C1 segment of cervical spinal cord (tissue), 14 donors: ENCODE results near the gene CNGB1.
"Not testable (repeated sequence)": the region's sequence is repeated elsewhere in the genome, so short reads cannot be mapped to it uniquely, and the experiment has no call there.

ENCODE experiments used
- DNase-seq, 14 donors: peaks; one replicate each; lab custom pipeline; 2025; lab: John Stamatoyannopoulos, UW

Gene CNGB1

DNA sequence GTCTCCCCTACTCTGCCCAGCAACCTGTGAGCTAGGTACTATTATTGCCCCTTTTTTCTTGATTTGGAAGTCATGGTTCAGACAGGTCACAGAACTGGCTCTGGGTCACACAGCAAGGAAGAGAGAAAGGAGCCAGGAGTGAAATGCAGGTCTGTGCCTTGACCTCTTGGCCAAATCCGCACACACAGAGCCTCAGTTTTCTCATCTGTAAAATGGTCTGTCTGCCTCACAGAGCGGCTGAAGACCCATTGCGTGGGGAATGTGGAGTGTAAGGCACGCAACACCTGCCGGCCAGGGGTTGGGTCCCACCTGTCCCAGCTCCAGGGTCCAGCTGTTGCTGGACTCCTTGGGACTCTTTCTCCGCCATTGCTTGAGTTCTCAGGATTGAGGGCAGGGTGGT lies 32.4 kb downstream of the CNGB1 start:
- no peak for DNase-seq

DNA sequence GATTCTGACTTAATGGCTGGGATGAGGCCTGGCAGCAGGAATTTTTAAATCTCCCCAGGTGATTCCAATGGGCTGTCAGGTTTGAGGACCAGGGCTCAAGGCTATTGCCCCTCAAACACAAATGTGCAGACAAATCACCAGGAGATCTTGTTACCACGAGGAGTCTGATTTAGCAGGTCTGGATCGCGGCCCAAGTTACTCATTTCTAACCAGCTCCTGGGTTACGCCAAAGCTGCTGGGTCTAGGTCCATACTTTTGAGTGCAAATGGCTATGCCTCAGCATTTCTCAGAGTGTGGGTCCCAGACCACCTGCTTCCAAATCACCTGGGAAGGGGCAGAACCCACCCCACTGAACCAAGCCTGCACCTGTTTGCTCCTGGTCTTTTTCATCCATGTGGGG lies 33.1 kb downstream of the CNGB1 start:
- DNase-seq: no peak

DNA sequence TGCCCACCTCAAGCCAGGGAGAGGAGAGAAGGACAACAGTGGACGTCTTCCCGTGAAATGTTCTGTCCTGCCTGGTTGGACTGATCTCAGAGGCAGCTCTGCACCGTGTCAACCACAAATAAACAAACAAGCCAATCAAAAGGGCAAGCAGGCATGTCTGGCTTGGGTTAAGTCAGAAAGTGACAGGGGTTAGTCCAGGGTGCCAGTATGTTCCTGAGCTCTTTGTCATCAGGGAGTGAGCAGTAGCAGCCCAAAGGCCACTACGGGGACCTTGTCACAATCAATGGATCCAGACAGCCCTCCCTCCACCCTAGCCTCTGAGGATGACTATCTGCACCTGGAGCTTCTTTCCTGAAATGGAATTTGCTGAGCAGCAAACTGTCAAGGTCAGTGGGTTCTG lies 35.0 kb downstream of the CNGB1 start:
- no peak for DNase-seq

DNA sequence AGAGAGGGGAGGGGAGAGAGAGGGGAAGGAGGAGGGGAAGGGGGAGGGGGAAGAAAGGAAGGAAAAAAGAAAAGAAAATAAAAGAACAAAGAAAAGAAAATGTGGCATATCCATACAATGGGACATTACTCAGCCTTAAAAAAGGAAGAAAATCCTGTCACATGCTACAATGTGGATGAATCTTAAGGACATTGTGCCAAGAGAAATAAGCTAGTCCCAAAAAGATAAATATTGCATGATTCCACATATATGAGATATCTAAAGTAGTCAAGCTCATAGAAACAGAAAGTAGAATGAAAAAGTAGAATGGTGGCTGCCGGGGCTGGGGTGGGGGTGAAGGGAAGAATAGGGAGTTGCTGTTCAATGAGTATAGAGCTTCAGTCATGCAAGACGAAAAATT lies 40.4 kb downstream of the CNGB1 start:
- DNase-seq: no peak

DNA sequence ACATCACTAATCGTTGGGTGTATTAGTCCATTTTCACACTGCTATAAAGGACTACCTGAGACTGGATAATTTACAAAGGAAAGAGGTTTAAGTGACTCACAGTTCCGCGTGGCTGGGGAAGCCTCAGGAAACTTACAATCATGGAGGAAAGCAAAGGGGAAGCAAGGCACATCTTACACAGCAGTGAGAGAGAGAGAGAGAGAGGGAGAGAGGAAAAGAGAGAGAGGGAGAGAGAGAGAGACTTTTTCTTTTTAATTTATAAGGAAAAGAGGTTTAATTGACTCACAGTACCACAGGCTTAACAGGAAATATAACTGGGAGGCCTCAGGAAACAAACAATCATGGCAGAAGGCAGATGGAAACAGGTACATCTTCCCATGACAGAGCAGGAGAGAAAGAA lies 41.7 kb downstream of the CNGB1 start:
- DNase-seq: no peak

DNA sequence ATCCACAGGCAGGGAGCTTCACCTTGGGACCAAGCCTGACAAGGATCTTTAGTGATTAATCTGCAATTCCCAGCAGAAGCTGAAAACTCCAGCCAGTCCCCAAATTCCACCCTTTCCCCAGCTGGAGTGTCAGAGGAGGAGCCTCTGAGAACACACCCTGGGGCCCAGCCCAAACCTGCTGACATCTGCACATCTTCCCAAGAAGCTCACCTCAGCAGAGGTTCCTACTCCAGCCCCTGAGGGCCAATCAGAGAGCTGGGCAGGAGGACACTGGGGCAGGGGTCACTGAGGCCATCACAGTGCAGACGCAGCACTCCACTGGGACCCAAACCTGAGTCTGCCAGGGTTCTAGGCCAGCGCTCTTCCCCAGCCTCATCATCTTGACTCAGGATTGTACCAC lies 44.9 kb downstream of the CNGB1 start:
- no peak for DNase-seq

DNA sequence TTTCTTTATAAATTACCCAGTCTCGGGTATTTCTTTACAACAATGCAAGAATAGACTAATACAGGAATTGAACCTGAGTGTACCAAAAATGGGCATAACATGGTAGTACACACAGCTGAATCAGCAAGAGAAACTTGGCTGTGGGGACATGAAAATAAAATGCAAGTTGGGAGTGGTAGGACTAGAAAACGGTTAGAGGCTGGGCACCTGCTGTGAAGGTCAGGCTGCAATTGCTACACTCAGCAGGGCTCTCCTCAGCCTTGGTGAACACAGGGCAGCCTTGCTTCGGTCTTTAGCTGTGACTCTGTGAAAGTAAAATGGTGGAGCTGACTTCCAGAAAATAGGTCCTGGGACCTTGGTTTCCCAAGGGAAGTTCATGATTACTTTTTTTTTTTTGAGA lies 45.6 kb downstream of the CNGB1 start:
- DNase-seq: no peak

DNA sequence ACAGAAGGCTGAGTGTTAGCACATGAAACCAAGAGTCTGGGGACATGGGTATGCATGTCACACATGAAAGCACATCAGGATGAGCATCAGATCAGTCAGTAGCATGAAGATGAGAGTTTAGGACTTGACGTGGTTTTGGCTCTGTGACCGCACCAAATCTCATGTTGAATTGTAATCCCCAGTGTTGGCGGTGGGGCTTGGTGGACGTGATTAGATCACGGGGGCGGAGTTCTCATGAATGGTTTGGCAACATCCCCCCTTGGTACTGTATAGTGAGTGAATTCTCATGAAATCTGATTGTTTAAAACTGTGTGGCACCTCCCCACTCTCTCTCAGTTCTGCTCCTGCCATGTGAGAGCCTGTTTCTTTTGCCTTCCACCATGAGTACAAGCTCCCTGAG lies 46.4 kb downstream of the CNGB1 start:
- no peak for DNase-seq

DNA sequence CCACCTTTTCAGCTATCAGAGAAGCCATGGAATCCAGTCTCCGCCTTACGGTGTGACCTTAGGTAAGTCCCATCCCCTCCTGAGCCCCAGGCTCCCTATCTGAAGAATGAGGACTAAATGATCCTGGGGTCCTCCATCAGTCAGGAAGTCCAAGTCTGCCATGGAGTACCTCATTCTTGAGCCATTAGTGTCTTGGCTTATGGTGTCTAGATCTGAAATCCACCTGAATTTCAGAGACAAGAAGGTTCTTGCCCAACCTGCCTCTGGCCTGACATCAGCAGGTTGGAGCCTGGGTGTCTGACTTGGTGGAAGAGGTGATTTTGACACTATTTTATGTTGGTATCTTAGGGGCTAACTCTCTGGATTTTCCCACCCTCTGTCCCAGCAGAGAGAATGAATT lies 47.1 kb downstream of the CNGB1 start:
- no peak for DNase-seq

DNA sequence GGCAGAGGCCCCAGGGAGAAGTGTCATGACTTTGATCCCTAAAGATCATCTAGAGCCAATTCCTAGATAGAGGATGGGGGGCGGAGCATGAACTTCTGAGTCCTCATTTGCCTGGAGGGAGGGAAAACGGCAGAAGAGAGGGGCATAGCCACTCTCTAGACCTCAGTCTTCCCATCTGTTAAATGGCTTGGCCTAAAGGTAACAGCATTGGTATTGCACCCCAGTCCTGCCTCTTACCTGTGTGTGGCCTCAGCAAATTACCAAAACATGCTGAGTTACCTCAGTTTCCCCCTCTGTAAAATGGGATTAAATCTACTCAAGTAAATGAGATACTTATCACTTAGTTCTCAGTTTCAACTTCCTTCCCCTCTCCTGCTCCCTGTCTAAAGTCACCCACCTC lies 47.5 kb downstream of the CNGB1 start:
- DNase-seq: no peak

DNA sequence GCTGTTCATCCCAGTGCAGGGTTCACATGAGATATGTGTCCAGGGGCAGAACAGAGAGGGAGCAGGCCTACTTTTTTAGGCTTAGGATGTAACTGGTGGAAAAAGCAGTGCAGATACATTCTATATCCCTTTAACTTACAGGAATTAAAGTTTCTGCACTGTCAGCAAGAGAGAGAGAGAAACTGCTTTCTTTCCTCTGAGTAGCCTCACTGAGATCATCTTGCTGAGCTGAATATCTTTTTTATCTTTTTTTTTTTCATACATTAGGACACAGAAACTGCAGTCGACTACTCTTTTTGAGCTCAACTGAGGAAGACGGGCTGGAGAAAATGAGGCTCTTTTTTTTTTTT lies 50.1 kb downstream of the CNGB1 start:
- DNase-seq: no peak

DNA sequence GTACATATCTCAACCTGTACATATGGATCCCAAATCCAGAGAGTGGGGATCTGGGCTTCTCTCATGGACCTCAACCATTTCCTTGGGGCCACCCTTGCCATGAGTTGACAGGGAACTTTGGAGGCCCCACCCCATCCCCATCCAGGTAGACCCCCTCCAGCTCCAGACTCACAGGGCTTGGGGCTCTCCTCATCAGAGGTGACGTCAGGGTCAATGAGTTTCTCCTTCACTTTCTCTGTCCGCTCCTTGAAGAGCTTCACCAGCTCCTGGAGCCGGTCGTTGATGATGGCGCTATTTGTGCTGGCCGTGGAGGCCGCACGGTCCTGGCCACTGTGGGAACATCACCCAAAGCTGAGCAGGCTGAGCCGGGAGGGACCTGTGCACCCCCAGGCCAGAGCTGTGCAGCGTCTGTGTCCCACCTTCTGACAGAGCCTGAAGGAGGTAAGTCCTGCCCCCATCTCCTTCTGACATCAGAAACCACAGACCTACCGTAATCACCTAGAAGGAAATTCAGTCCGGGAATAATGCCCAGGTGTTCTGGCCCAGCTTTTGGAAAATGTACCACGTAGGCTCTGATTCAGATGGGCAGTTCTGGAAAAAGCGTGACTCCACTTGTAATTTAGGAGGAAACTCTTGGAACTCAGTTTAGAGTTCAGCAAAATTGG lies 50.6 kb downstream of the CNGB1 start:
- DNase-seq: no peak

DNA sequence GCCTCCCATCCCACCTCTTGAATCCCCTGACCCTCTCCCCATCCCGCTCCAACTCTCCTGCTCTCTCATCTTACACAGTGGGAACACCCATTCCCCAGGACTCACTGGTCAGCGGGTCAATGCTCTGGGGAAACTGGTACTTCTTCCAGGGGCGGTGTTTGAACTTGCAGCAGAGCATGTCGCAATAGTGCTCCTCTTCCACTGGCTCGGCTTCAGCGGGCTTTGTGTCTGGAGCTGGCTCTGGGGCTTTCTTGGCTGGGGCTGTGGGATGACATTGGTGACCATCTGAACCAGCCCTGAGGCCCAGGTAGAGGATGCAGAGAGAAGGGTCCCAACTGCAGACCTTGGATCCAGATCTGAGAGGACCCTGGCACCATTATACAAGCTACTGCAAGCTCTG lies 51.9 kb downstream of the CNGB1 start:
- DNase-seq: no peak

DNA sequence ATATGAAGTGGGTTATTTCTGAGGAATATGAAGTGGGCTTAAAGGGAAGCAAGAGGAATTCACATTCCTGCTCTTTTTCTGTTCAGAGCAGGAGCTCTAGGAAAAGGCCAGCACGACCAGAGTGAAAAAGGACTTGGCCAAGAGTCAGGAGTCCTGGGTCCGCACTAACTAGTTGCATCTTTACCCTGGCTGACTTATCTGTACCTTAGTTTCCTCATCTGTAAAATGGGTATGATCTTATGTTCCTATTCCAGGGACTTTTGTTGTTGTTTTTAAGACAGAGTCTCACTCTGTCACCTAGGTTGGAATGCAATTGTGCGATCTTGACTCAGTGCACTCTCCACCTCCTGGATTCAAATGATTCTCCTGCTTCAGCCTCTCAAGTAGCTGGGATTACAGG lies 52.5 kb downstream of the CNGB1 start:
- DNase-seq: no peak

DNA sequence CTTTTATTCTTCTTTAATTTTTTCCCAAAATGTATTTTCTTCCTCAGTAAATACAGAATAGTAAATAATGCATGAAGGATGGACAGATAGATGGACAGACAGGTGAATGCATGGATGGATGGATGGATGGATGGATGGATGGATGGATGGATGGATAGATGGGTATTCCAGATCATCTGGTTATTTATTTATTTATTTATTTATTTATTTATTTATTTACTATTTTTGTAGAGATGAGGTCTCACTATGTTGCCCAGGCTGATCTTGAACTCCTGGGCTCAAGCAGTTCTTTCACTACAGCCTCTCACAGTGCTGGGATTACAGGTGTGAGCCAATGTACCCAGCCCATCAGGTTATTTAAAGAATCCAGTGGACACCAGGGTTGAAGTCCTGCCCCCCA lies 53.0 kb downstream of the CNGB1 start:
- not testable (repeated sequence) for DNase-seq

DNA sequence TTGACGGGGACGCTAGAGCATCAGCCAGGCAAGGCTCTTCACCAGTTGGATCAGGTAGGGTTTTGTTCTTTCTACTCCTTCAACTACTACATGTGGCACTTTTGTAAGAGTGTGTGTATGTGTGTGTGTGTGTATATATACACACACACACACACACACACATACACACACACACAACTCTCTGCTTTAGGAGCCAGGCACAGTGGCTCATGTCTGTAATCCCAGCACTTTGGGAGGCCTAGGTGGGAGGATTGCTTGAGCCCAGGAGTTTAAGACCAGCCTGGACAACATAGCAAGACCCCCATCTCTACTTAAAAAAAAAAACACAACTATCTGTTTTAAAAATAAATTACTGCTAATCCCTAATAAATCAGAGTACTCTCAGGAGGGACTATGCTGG lies 53.4 kb downstream of the CNGB1 start:
- DNase-seq: not testable (repeated sequence)

DNA sequence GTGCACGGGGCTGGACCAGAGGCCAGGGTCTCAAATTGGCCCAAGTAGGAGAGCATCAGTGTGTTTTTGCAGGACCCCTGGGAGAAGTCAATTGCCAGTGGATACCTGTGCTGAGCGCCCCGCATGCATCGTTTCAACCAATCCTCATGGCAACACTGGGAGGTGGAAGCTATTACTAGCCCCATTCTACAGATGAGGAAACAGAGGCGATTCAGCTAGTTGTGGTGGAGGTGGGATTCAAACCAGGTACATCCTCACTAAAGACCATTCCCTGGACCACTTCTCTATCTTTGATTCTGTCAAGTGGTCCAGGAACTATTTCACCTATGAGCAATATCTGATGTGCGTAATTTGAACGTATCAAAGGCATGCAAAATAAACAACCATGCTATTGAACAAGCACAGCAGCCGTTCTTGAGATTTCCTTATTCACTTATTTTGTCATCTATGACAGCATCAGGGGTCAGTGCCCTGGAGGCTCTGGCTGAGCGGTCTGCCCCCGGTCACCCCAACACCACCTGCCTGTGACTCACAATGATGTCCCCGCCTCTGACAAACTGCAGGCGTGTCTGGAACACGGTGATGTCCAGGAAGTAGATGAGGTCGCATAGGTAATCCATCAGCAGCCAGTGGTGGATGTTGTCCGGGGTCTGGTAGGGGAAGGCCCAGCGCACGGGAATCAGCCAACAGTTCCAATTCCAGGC lies 54.0 kb downstream of the CNGB1 start:
- no peak for DNase-seq

DNA sequence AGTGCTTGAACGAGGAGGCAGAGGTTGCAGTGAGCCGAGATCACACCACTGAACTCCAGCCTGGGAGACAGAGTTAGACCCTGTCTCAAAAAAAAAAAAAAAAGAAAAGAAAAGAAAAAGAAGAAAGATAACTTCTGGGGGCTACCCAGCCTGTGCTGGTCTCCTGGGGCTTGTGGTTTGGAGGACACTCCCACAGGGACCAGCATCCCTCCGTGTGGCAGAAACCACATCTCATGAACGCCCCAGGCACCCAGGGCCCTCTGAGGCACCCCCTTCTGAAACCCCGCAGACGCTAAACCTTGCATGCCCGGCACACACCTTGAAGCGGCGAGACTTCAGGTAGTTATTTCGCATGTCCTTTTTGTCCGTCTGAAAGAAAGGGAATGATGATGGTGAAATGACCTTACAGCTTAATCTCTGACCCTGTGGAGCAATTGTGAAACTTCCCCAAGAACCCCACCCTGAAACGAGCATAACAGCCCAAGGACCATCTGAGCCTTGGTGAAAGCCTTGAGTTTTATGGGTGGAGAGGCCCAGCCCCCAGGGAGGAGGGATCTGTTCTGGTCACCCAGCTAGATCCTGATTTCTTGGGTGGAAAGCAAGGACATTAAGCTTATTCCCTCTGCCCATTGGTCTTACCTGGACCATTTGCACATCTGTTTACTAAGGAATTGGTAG lies 55.0 kb downstream of the CNGB1 start:
- no peak for DNase-seq

DNA sequence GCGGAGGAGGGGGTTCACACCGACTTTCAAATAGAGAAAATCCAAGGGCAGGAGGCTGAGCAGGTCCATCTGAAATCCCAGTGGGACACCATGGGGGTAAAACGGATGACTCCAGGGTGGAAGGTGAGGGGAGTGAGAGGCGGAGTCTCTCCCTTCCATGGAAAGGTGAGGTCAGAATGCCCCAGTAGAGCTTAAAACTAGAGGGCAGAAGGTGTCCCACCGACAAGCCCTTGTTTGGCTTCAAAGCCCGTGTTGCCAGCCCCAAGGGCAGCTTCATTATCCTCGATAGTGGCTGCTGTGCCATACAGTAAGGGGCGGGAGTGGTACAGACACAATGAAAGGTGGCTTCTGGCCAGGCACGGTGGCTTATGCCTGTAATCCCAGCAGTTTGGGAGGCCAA lies 55.7 kb downstream of the CNGB1 start:
- no peak for DNase-seq

DNA sequence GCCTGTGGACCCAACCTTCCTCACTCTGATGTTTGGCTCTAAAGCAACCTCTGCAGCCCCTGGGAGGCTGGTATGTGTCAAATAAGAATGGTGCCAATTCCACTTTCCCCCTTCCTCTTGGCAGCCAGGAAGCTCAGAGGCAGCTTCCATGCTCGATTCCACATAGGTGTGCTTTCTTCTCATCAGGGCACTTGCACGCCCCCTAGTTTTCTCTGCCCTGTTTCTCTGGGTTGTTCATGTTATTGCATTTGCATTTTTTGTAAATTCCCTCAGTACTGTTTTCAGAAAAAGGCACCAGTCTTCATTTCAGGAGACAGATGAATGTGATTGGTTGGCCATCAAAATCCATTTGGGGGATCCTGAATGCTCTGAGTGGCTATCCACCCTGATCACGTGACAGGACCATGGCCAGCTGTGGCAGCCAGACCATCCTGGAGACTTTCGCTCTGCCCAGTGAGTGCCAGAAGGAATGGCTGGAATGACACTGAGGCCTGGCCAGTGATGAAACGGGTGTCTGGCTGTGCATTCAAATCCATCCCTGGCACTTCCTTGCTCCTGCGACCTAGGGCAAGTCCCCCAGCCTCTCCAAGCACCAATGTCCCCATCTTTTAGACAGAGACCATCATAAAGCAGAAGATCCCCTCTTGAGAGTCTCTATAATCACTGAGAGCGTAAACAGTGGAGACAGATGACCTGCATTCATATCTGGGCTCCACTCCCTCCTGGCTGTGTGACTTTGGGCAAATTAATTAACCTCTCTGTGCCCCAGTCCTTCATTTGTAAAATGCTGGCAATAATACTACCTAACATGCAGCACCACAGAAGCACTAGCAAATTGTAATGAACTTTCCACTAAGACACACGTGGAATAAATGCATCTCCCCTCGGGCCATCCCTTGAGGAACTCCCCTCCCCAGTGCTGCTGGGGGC lies 56.4 kb downstream of the CNGB1 start:
- DNase-seq: no peak

DNA sequence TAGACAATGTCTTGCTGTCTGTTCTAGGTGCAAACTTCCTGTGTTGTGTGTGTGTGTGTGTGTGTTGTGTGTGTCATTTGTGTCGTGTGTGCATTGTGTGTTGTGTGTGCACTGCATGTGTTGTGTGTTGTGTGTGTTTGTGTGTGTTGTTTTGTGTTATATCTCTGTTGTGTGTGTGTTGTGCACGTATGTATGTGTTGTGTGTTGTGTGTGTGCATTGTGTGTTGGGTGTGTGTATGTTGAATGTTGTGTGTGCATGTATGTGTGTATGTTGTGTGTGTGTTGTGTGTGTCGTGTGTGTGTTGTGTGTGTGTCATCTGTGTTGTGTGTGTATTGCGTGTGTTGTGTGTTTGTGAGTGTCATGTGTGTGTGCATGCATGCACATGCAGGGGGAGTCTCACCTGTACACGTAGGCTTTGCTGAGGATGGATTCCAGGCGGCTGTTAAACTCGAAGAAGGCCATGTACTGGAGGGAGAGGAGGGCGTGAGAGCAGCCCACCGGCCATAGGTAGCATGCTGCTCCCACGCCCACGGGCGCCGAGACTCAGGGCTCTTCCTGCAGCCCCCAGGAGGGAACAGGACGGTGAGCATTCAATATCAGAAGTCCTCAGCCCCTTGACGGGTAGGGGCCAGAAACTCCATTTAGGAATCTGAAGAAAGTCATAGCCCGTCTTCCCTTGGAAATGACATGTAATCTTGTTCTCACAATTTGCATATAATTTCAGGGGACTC lies 58.2 kb downstream of the CNGB1 start:
- DNase-seq: no peak
